ENCODE data around the gene FBXO31.

The FBXO31 gene

DNA sequence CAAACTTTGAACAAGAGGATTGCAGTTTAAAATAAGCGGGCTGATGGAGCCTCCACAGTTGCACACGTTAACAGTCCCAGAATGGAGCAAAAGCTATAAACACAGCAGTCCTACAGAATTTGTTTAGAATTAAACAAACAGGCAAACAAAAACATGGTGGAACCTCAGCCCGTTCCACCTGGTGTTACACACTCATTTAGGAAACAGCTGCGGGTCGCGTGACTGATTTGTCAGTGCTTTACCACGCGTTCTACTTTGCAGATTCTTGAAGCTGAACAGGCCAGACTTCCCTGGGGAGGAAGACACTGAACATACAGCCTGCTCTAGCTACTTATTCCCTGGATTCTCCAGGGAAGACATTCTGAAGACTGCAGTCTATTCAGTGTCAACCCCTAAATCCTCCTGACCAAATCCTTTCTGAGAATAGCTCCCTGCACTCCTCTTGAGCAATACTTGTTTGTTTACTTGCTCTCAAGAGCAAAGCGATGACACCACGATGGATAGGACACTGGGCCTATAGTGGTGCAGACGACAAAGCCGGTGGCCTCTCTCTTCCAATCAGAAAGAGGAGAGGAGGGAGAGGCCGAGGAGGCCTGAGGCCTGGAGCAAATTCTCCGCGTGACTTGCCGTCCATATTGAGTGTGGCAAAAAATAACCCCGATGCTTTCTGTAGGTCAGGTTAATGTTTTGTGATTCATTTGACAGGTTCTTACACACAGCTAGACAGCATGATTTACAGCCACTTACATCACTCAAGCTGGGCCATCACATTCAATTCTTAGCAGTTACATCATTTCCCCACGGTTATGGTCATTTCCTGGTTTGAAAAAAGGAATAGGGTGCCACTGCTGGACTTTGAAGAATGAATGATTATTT, 4.6 kb upstream of the FBXO31 start (continued):
- TF ChIP-seq, protein P1, sequence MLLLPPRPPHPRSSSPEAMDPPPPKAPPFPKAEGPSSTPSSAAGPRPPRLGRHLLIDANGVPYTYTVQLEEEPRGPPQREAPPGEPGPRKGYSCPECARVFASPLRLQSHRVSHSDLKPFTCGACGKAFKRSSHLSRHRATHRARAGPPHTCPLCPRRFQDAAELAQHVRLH (tag by site-specific recombination; IDR thresholded peaks at IDR 0.05) = 0 out of 2 replicates have a peak, but pooled peaks have one; percentile 46
- peak; percentile 87; the same call in 1 of the 2 replicates for TF ChIP-seq HOXC10 (CRISPR knock-in tag; IDR thresholded peaks at IDR 0.05)
- TF ChIP-seq MEIS1 (CRISPR knock-in tag; IDR thresholded peaks at IDR 0.05; ENCODE audit: borderline replicate concordance) = peak; percentile 98
- TF ChIP-seq GLIS1 (tag by site-specific recombination; IDR thresholded peaks at IDR 0.05) = peak; percentile 47; the same call in 1 of the 2 replicates
- peak; percentile 34; the same call in 1 of the 2 replicates for TF ChIP-seq ZNF10 (tag by site-specific recombination; IDR thresholded peaks at IDR 0.05)
- peak; percentile 98 for TF ChIP-seq ZNF660 (tag by site-specific recombination; IDR thresholded peaks at IDR 0.05)
- TF ChIP-seq ZNF792 (tag by site-specific recombination; IDR thresholded peaks at IDR 0.05) = no peak
- TF ChIP-seq SP2 (tag by site-specific recombination; IDR thresholded peaks at IDR 0.05) = peak; percentile 87
- no peak for TF ChIP-seq ZNF114 (tag by site-specific recombination; IDR thresholded peaks at IDR 0.05)
- no peak for TF ChIP-seq ZNF521 (tag by site-specific recombination; IDR thresholded peaks at IDR 0.05)
- TF ChIP-seq ZFP41 (tag by site-specific recombination; IDR thresholded peaks at IDR 0.05; ENCODE audit: borderline replicate concordance) = no peak
- TF ChIP-seq ZBTB8A (tag by site-specific recombination; IDR thresholded peaks at IDR 0.05) = no peak
- TF ChIP-seq, protein P2, sequence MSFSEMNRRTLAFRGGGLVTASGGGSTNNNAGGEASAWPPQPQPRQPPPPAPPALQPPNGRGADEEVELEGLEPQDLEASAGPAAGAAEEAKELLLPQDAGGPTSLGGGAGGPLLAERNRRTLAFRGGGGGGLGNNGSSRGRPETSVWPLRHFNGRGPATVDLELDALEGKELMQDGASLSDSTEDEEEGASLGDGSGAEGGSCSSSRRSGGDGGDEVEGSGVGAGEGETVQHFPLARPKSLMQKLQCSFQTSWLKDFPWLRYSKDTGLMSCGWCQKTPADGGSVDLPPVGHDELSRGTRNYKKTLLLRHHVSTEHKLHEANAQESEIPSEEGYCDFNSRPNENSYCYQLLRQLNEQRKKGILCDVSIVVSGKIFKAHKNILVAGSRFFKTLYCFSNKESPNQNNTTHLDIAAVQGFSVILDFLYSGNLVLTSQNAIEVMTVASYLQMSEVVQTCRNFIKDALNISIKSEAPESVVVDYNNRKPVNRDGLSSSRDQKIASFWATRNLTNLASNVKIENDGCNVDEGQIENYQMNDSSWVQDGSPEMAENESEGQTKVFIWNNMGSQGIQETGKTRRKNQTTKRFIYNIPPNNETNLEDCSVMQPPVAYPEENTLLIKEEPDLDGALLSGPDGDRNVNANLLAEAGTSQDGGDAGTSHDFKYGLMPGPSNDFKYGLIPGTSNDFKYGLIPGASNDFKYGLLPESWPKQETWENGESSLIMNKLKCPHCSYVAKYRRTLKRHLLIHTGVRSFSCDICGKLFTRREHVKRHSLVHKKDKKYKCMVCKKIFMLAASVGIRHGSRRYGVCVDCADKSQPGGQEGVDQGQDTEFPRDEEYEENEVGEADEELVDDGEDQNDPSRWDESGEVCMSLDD (tag by site-specific recombination; IDR thresholded peaks at IDR 0.05) = no peak
- TF ChIP-seq ZBTB21 (tag by site-specific recombination; IDR thresholded peaks at IDR 0.05) = peak; percentile 92
- TF ChIP-seq, protein P3, sequence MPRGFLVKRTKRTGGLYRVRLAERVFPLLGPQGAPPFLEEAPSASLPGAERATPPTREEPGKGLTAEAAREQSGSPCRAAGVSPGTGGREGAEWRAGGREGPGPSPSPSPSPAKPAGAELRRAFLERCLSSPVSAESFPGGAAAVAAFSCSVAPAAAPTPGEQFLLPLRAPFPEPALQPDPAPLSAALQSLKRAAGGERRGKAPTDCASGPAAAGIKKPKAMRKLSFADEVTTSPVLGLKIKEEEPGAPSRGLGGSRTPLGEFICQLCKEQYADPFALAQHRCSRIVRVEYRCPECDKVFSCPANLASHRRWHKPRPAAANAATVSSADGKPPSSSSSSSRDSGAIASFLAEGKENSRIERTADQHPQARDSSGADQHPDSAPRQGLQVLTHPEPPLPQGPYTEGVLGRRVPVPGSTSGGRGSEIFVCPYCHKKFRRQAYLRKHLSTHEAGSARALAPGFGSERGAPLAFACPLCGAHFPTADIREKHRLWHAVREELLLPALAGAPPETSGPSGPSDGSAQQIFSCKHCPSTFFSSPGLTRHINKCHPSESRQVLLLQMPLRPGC (tag by site-specific recombination; IDR thresholded peaks at IDR 0.05) = peak; percentile 83
- TF ChIP-seq ZIC2 (tag by site-specific recombination; IDR thresholded peaks at IDR 0.05) = peak; percentile 77
- TF ChIP-seq ZNF184 (tag by site-specific recombination; IDR thresholded peaks at IDR 0.05) = no peak
- TF ChIP-seq TCF7L2 (IDR thresholded peaks at IDR 0.05; ENCODE audit: borderline replicate concordance, low read depth, low read length) = peak; percentile 73
- no peak for TF ChIP-seq ZNF549 (tag by site-specific recombination; IDR thresholded peaks at IDR 0.05)
- TF ChIP-seq, protein P4, sequence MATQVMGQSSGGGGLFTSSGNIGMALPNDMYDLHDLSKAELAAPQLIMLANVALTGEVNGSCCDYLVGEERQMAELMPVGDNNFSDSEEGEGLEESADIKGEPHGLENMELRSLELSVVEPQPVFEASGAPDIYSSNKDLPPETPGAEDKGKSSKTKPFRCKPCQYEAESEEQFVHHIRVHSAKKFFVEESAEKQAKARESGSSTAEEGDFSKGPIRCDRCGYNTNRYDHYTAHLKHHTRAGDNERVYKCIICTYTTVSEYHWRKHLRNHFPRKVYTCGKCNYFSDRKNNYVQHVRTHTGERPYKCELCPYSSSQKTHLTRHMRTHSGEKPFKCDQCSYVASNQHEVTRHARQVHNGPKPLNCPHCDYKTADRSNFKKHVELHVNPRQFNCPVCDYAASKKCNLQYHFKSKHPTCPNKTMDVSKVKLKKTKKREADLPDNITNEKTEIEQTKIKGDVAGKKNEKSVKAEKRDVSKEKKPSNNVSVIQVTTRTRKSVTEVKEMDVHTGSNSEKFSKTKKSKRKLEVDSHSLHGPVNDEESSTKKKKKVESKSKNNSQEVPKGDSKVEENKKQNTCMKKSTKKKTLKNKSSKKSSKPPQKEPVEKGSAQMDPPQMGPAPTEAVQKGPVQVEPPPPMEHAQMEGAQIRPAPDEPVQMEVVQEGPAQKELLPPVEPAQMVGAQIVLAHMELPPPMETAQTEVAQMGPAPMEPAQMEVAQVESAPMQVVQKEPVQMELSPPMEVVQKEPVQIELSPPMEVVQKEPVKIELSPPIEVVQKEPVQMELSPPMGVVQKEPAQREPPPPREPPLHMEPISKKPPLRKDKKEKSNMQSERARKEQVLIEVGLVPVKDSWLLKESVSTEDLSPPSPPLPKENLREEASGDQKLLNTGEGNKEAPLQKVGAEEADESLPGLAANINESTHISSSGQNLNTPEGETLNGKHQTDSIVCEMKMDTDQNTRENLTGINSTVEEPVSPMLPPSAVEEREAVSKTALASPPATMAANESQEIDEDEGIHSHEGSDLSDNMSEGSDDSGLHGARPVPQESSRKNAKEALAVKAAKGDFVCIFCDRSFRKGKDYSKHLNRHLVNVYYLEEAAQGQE (tag by site-specific recombination; IDR thresholded peaks at IDR 0.05) = no peak
- peak; percentile 79; the same call in 1 of the 2 replicates for TF ChIP-seq PRDM4 (tag by site-specific recombination; IDR thresholded peaks at IDR 0.05)
- peak; percentile 89 for TF ChIP-seq ZNF24 (tag by site-specific recombination; IDR thresholded peaks at IDR 0.05)

Measured in HEK293 (cell line).